Upper lobe of left lung (tissue), 4 donors: ENCODE data around the gene DDI2.

Experiments
- CTCF ChIP-seq, 6 experiments: fragments of 450-650 bp in 4 of 6; fragments of 200-600 bp in 2 of 6; sonication (generic) in 2 of 6; IDR thresholded peaks; one replicate each; pipeline ENCODE4 v1.5.1; 2016 to 2019; ENCODE audit warnings: antibody characterized with exemption in 6 of 6
- POLR2A ChIP-seq, 4 donors: fragments of 450-650 bp; IDR thresholded peaks; one replicate each; pipeline ENCODE4 v1.5.1; 2016 to 2017; ENCODE audit warnings: antibody characterized with exemption in 4 of 4, mild to moderate bottlenecking in 2 of 4
- POLR2AphosphoS5 ChIP-seq, 2 donors: sonication (generic); formaldehyde crosslinking; IDR thresholded peaks; one replicate each; pipeline ENCODE4 v1.5.1; 2017; ENCODE audit warnings: antibody characterized with exemption in 2 of 2

GRCh38 chr1:15680131-15680530 lies 62.9 kb downstream of the DDI2 start:
- no peak for TF ChIP-seq CTCF (IDR thresholded peaks at IDR 0.05)
- TF ChIP-seq POLR2AphosphoS5 (IDR thresholded peaks at IDR 0.05): no peak
- TF ChIP-seq POLR2A (IDR thresholded peaks at IDR 0.05): peak in 1 of 4 donors; percentile 3
